ENCODE results near the gene RGS16. TPM values are rescaled to one million over a fixed set of nuclear protein-coding genes. Genes with fewer than 3 reads are reported as not detected.
"Not testable (repeated sequence)": the region's sequence is repeated elsewhere in the genome, so short reads cannot be mapped to it uniquely, and the experiment has no call there.

RGS16 gene, protein sequence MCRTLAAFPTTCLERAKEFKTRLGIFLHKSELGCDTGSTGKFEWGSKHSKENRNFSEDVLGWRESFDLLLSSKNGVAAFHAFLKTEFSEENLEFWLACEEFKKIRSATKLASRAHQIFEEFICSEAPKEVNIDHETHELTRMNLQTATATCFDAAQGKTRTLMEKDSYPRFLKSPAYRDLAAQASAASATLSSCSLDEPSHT
- 1 to 10 TPM; 3.1 to 6.9 TPM for total RNA-seq
- long read RNA-seq, donor 1, transcript RGS16-201 (5 exons, 2,427 nt): major isoform, 5 of 6 reads
- long read RNA-seq, donor 1, partial matches to known transcripts: 1 of 6 reads
- long read RNA-seq, donor 1, other reads (novel, unspliced or antisense): 0 of 6 reads
- long read RNA-seq, donor 2, transcript RGS16-201 (5 exons, 2,427 nt): major isoform, 26 of 37 reads
- long read RNA-seq, donor 2, partial matches to known transcripts: 8 of 37 reads
- long read RNA-seq, donor 2, other reads (novel, unspliced or antisense): 3 of 37 reads

GRCh38 chr1:182604175-182605164, at the start of gene RGS16:
RGS16 (minus strand) TSS chr1:182604389; CDS start chr1:182604259, 130 bp downstream.
- intact Hi-C loops (cut with DNase I): no loop called here
- DNase-seq (ENCODE audit: low spot score): peak; percentile 98

- DNase-seq (ENCODE audit: low spot score): no peak
- intact Hi-C loops (cut with DNase I): no loop called here
These were observed 49.8 kb upstream of the RGS16 start for GRCh38 chr1:182653986-182654385.

DNA sequence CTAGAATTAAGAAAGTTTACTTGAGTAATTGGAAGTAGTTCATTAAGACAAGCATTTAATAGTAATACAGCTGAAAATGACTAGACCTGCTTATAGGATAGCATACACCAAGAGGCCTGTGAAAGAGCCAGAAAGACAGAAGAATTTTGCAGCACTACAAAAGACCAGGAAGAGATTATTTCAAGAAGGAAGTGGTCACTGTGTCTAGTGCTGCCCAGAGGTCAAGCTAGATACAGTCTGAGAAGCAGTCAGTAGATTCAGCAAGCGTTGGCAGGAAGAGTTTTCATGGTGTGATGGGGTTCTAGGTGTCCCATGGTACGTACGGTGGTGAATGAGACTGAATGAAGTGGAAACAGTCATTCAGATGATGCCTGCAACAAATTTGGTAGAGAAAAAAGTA, 48.7 kb upstream of the RGS16 start:
- no peak for DNase-seq (ENCODE audit: low spot score)
- intact Hi-C loops (cut with DNase I): no loop called here

- no peak for DNase-seq (ENCODE audit: low spot score)
- intact Hi-C loops (cut with DNase I): no loop called here
These were observed 47.1 kb upstream of the RGS16 start for GRCh38 chr1:182651339-182651724.

- intact Hi-C loops (cut with DNase I): no loop called here
- DNase-seq (ENCODE audit: low spot score): no peak
These were observed 46.6 kb upstream of the RGS16 start for GRCh38 chr1:182650678-182651338.

DNA sequence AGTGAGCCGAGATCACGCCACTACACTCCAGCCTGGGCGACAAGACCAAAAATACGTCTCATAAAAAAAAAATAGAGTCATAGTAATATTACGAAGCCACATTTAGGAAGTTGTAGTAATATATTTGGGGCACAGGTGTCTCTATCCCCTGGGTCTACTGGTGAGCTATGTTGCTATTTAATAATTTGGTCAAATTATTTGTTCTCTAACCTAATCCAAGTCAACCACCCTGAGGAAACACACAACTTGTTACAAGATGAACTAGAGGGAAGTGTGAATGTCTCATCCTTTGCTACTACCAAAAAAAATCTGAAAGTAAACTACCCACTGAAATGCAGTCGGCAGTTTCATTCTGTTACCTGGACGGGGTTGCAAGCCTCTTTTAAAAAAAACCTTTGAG, 44.9 kb upstream of the RGS16 start:
- DNase-seq (ENCODE audit: low spot score): no peak
- intact Hi-C loops (cut with DNase I): loop anchor here in 1 of 2 donors (5.0 kb wide), 1 partner anchor 147 kb away; no protein-coding TSS in a partner anchor

GRCh38 chr1:182646739-182647138, 42.5 kb upstream of the RGS16 start:
- no peak for DNase-seq (ENCODE audit: low spot score)
- intact Hi-C loops (cut with DNase I): loop anchor here in 1 of 2 donors (5.0 kb wide), 1 partner anchor 144 kb away; no protein-coding TSS in a partner anchor

- intact Hi-C loops (cut with DNase I): loop anchor here in 1 of 2 donors (5.0 kb wide), 1 partner anchor 143 kb away; no protein-coding TSS in a partner anchor
- no peak for DNase-seq (ENCODE audit: low spot score)
These were observed 40.7 kb upstream of the RGS16 start for GRCh38 chr1:182644886-182645285.

DNA sequence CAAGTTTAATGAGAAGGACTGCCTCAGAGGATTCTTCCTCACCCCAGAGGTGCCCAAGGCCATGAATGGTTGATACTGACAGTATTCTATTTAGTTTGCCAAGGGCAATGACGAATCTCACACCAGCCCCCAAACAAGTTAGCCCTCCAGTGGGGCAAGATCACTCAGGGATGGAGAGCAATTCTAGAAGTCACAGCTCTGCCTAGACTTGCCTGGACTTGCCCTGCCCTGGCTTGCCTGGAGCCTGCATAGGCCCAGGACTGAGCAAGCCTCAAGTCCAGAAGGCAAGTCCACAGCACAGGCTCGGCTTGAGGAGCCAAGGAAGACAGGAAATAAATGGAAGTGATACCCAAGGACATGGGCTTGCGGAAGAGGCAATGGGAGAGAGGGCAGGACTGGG, 39.5 kb upstream of the RGS16 start:
- no peak for DNase-seq (ENCODE audit: low spot score)
- intact Hi-C loops (cut with DNase I): no loop called here

DNA sequence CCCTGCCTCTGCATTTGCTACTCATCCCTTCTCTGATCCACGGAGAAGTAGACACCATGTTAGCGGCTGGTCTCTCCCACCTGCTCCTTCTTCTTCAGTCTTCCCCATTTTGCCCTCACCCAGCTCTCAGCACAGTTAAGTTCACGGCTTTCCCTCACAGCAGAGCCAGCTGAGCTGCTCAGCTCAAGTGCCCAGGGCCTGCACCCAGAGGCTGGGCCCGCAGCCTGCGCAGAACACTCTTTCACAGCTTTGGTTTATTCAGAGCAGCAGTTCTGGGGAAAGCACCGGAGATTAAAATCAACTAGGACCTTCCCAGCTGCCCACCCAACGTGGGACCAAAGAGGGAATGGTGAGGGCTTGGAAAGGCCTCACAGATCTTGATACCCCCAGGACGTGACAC, 38.3 kb upstream of the RGS16 start:
- no peak for DNase-seq (ENCODE audit: low spot score)
- intact Hi-C loops (cut with DNase I): loop anchor here in 1 of 2 donors (1.0 kb wide), 1 partner anchor 37 kb away; no protein-coding TSS in a partner anchor

DNA sequence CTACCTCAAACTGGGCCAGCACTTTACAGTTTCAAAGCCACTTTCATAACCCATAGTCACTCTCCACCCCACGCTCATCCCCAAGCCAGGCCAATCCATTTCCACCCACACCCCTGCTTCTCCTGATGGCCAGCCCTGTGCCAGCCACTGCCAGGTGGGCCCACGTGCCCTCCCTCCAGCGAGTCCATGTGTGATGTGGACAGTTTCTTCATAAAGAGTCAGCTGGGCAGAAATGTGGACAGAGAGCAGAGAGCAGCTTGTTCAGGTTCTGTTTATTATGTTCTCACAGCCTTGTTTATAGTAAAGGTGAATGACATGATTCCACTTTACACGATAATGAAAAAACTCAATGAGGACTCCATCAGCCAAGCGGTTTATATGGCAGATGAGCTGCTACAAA, 37.4 kb upstream of the RGS16 start:
- no peak for DNase-seq (ENCODE audit: low spot score)
- intact Hi-C loops (cut with DNase I): no loop called here

DNA sequence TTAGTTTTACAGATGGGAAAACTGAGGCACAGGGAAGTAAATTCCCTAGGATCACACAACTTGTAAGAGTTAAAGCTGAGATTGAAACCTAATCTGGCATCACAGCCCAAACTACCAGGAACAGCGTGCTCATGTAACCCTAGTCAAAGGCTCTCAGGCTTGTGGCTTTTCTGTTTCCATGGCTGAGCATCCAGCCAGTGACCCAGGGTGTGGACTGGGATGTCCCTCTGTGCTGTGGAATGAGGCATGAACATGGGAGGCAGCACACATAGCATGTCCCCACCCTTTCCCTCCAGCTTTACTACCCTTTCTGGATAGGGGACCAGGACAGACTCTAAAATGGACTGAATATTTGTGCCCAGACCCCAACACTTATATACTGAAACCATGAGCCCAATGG, 35.1 kb upstream of the RGS16 start:
- no peak for DNase-seq (ENCODE audit: low spot score)
- intact Hi-C loops (cut with DNase I): no loop called here

GRCh38 chr1:182637769-182638168, 33.6 kb upstream of the RGS16 start:
- intact Hi-C loops (cut with DNase I): no loop called here
- no peak for DNase-seq (ENCODE audit: low spot score)

- intact Hi-C loops (cut with DNase I): no loop called here
These were observed 31.7 kb upstream of the RGS16 start for GRCh38 chr1:182635871-182636270.

GRCh38 chr1:182634306-182635072, 30.3 kb upstream of the RGS16 start:
- intact Hi-C loops (cut with DNase I): no loop called here
- DNase-seq (ENCODE audit: low spot score): no peak

More at GRCh38 chr1:182635871-182636270, 31.7 kb upstream of the RGS16 start:
- DNase-seq (ENCODE audit: low spot score): no peak

DNA sequence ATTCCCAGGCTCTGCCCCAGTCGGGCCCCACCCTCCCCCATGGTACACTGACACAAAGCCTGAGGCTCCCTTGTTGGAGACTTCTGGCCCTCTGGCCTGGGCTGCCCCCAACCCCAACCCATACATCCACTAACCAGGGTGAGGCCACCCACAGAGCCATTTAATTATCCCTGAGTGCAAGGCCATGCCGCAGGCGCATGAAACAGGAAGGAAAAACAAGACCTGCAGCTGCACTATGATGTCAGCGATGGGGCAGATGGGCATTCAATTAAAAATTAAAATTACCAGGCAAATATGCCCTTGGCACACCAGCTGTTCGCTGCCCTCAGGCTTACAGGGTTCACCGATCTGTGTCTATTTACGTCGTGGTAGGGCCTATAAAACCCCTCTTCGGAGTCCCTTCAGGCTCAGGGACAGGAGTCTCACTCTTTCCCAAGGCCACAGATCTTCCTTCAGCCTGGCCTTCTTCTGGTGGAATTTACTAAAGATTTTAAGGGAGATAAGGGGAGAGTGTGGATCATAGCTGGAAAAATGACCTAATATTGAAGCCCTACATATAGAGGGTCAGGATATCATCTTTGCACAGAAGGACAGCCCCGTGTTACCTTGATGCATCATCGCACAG, 29.6 kb upstream of the RGS16 start:
- intact Hi-C loops (cut with DNase I): no loop called here
- DNase-seq (ENCODE audit: low spot score): no peak

DNA sequence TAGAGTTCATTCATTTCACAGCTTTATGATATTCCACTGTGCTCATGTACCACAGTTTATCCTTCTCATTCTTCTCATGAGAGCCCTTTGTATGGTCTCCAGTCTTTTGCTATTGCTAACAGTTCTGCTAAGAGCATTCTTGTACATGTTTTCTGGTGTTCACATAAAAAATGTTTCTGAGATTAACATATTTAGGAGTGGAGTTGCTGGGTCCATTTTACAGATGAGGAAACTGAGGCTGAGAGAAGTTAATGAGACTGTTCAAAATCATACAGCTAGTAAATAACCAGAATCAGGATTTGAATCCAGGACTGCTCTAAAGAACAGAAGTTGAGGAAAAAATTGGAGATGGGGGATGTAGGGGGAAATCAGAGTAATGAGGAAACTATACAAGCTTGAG, 28.8 kb upstream of the RGS16 start:
- no peak for DNase-seq (ENCODE audit: low spot score)

GRCh38 chr1:182632441-182632857, 28.3 kb upstream of the RGS16 start:
- DNase-seq (ENCODE audit: low spot score); intact Hi-C loops (cut with DNase I): not testable (repeated sequence)

More for the DNA sequence above, 28.8 kb upstream of the RGS16 start:
- intact Hi-C loops (cut with DNase I): no loop called here
